ENCODE results near the gene OR6N1.

OR6N1 gene

GRCh38 chr1:158732524-158732923, 39.5 kb downstream of the OR6N1 start:
- Histone ChIP-seq H3K9me3 (ENCODE audit: control insufficient read depth, insufficient read depth, low read length) (no peaks in the 10 kb centered on the region), H3K27me3 (ENCODE audit: control insufficient read depth, insufficient read depth, low read length) (no peaks in the 10 kb centered on the region), H3K4me3 (ENCODE audit: low read depth, low read length) (no peak overlapping the region), H3K4me1 (ENCODE audit: control insufficient read depth, insufficient read depth, low read length) (no peaks in the 10 kb centered on the region), H3K36me3 (ENCODE audit: control insufficient read depth, insufficient read depth, low read length) (no peaks in the 10 kb centered on the region), H3K9ac (ENCODE audit: low read depth, low read length) (no peak overlapping the region)

GRCh38 chr1:158731707-158732106, 40.3 kb downstream of the OR6N1 start:
- no peak overlapping the region for H3K4me3 ChIP-seq (ENCODE audit: low read depth, low read length)
- no peaks in the 10 kb centered on the region for H3K9me3 ChIP-seq (ENCODE audit: control insufficient read depth, insufficient read depth, low read length)
- H3K36me3 ChIP-seq (ENCODE audit: control insufficient read depth, insufficient read depth, low read length), result no peaks in the 10 kb centered on the region
- no peak overlapping the region for H3K9ac ChIP-seq (ENCODE audit: low read depth, low read length)
- no peaks in the 10 kb centered on the region for H3K4me1 ChIP-seq (ENCODE audit: control insufficient read depth, insufficient read depth, low read length)
- no peaks in the 10 kb centered on the region for H3K27me3 ChIP-seq (ENCODE audit: control insufficient read depth, insufficient read depth, low read length)

- Histone ChIP-seq H3K4me3 (ENCODE audit: low read depth, low read length) (no peak overlapping the region), H3K9ac (ENCODE audit: low read depth, low read length) (no peak overlapping the region), H3K4me1 (ENCODE audit: control insufficient read depth, insufficient read depth, low read length) (no peaks in the 10 kb centered on the region), H3K9me3 (ENCODE audit: control insufficient read depth, insufficient read depth, low read length) (no peaks in the 10 kb centered on the region), H3K36me3 (ENCODE audit: control insufficient read depth, insufficient read depth, low read length) (no peaks in the 10 kb centered on the region), H3K27me3 (ENCODE audit: control insufficient read depth, insufficient read depth, low read length) (no peaks in the 10 kb centered on the region)
Measured at GRCh38 chr1:158730453-158730852, 41.5 kb downstream of the OR6N1 start.

GRCh38 chr1:158728510-158729225, 43.3 kb downstream of the OR6N1 start:
- Histone ChIP-seq H3K9ac (ENCODE audit: low read depth, low read length) (no peak overlapping the region), H3K27me3 (ENCODE audit: control insufficient read depth, insufficient read depth, low read length) (no peaks in the 10 kb centered on the region), H3K9me3 (ENCODE audit: control insufficient read depth, insufficient read depth, low read length) (no peaks in the 10 kb centered on the region), H3K4me3 (ENCODE audit: low read depth, low read length) (no peak overlapping the region), H3K36me3 (ENCODE audit: control insufficient read depth, insufficient read depth, low read length) (no peaks in the 10 kb centered on the region), H3K4me1 (ENCODE audit: control insufficient read depth, insufficient read depth, low read length) (no peaks in the 10 kb centered on the region)

GRCh38 chr1:158724442-158724841, 47.6 kb downstream of the OR6N1 start:
- no peaks in the 10 kb centered on the region for H3K36me3 ChIP-seq (ENCODE audit: control insufficient read depth, insufficient read depth, low read length)
- no peak overlapping the region for H3K9ac ChIP-seq (ENCODE audit: low read depth, low read length)
- no peaks in the 10 kb centered on the region for H3K4me1 ChIP-seq (ENCODE audit: control insufficient read depth, insufficient read depth, low read length)

GRCh38 chr1:158720620-158721019, 51.4 kb downstream of the OR6N1 start, which contains the start of gene OR6K3:
Gene OR6K3 (minus strand): TSS chr1:158720720. CDS start chr1:158718115, 2,605 bp downstream.
- Histone ChIP-seq H3K4me1 (ENCODE audit: control insufficient read depth, insufficient read depth, low read length) (no peaks in the 10 kb centered on the region), H3K9ac (ENCODE audit: low read depth, low read length) (no peak within 1 kb of the TSS), H3K27me3 (ENCODE audit: control insufficient read depth, insufficient read depth, low read length) (no peaks in the 10 kb centered on the region), H3K9me3 (ENCODE audit: control insufficient read depth, insufficient read depth, low read length) (no peaks in the 10 kb centered on the region), H3K36me3 (ENCODE audit: control insufficient read depth, insufficient read depth, low read length) (no peaks in the 10 kb centered on the region), H3K4me3 (ENCODE audit: low read depth, low read length) (no peak within 1 kb of the TSS)

More at GRCh38 chr1:158724442-158724841, 47.6 kb downstream of the OR6N1 start:
- no peaks in the 10 kb centered on the region for H3K27me3 ChIP-seq (ENCODE audit: control insufficient read depth, insufficient read depth, low read length)
- no peak overlapping the region for H3K4me3 ChIP-seq (ENCODE audit: low read depth, low read length)
- no peaks in the 10 kb centered on the region for H3K9me3 ChIP-seq (ENCODE audit: control insufficient read depth, insufficient read depth, low read length)

- Histone ChIP-seq H3K4me1 (ENCODE audit: control insufficient read depth, insufficient read depth, low read length) (no peaks in the 10 kb centered on the region), H3K9me3 (ENCODE audit: control insufficient read depth, insufficient read depth, low read length) (no peaks in the 10 kb centered on the region), H3K36me3 (ENCODE audit: control insufficient read depth, insufficient read depth, low read length) (no peaks in the 10 kb centered on the region), H3K4me3 (ENCODE audit: low read depth, low read length) (no peak overlapping the region), H3K27me3 (ENCODE audit: control insufficient read depth, insufficient read depth, low read length) (no peaks in the 10 kb centered on the region), H3K9ac (ENCODE audit: low read depth, low read length) (no peak overlapping the region)
Measured at GRCh38 chr1:158719664-158720063, 52.3 kb downstream of the OR6N1 start.

GRCh38 chr1:158717344-158717743, 54.7 kb downstream of the OR6N1 start:
- no peak overlapping the region for H3K9ac ChIP-seq (ENCODE audit: low read depth, low read length)
- no peaks in the 10 kb centered on the region for H3K27me3 ChIP-seq (ENCODE audit: control insufficient read depth, insufficient read depth, low read length)
- H3K9me3 ChIP-seq (ENCODE audit: control insufficient read depth, insufficient read depth, low read length), result no peaks in the 10 kb centered on the region
- no peak overlapping the region for H3K4me3 ChIP-seq (ENCODE audit: low read depth, low read length)
- H3K36me3 ChIP-seq (ENCODE audit: control insufficient read depth, insufficient read depth, low read length), result no peaks in the 10 kb centered on the region
- no peaks in the 10 kb centered on the region for H3K4me1 ChIP-seq (ENCODE audit: control insufficient read depth, insufficient read depth, low read length)

- Histone ChIP-seq H3K4me1 (ENCODE audit: control insufficient read depth, insufficient read depth, low read length) (no peaks in the 10 kb centered on the region), H3K4me3 (ENCODE audit: low read depth, low read length) (no peak overlapping the region), H3K9ac (ENCODE audit: low read depth, low read length) (no peak overlapping the region), H3K9me3 (ENCODE audit: control insufficient read depth, insufficient read depth, low read length) (no peaks in the 10 kb centered on the region), H3K27me3 (ENCODE audit: control insufficient read depth, insufficient read depth, low read length) (no peaks in the 10 kb centered on the region), H3K36me3 (ENCODE audit: control insufficient read depth, insufficient read depth, low read length) (no peaks in the 10 kb centered on the region)
Measured at GRCh38 chr1:158716335-158716734, 55.7 kb downstream of the OR6N1 start.

- Histone ChIP-seq H3K36me3 (ENCODE audit: control insufficient read depth, insufficient read depth, low read length) (no peaks in the 10 kb centered on the region), H3K4me3 (ENCODE audit: low read depth, low read length) (no peak overlapping the region), H3K9me3 (ENCODE audit: control insufficient read depth, insufficient read depth, low read length) (no peaks in the 10 kb centered on the region), H3K4me1 (ENCODE audit: control insufficient read depth, insufficient read depth, low read length) (no peaks in the 10 kb centered on the region), H3K27me3 (ENCODE audit: control insufficient read depth, insufficient read depth, low read length) (no peaks in the 10 kb centered on the region), H3K9ac (ENCODE audit: low read depth, low read length) (no peak overlapping the region)
Measured at GRCh38 chr1:158714754-158715153, 57.2 kb downstream of the OR6N1 start.

Measured in iPS-15b (cell line).